Measurements from ENCODE around the gene IFT74.

IFT74 gene

GRCh38 chr9:26951794-26952193 lies 4.4 kb upstream of the IFT74 start:
- no peaks in the 10 kb centered on the region for H3K27me3 ChIP-seq (ENCODE audit: insufficient read depth, insufficient read length)
- H3K9ac ChIP-seq (ENCODE audit: insufficient read length, low read depth): no peak overlapping the region
- TF ChIP-seq YY1 (IDR thresholded peaks at IDR 0.05; ENCODE audit: insufficient read depth, insufficient read length) (no peak), ZNF274 (IDR thresholded peaks at IDR 0.05; ENCODE audit: low read depth, low read length) (no peak), SUZ12 (IDR thresholded peaks at IDR 0.05; ENCODE audit: extremely low read depth, insufficient read depth, insufficient read length) (no peak)
- H3K4me1 ChIP-seq (ENCODE audit: insufficient read depth, insufficient read length): peaks cover 2% of the 10 kb centered on the region
- H3K36me3 ChIP-seq (ENCODE audit: insufficient read depth, insufficient read length, low read length): no peaks in the 10 kb centered on the region
- DNase-seq (ENCODE audit: low read depth, low spot score): no peak
- no peaks in the 10 kb centered on the region for H3K9me3 ChIP-seq (ENCODE audit: insufficient read depth, low read length)
- H3K4me3 ChIP-seq (ENCODE audit: insufficient read length, low read depth): no peak overlapping the region

- Histone ChIP-seq H3K27me3 (ENCODE audit: insufficient read depth, insufficient read length) (no peaks in the 10 kb centered on the region), H3K36me3 (ENCODE audit: insufficient read depth, insufficient read length, low read length) (no peaks in the 10 kb centered on the region), H3K9me3 (ENCODE audit: insufficient read depth, low read length) (no peaks in the 10 kb centered on the region), H3K9ac (ENCODE audit: insufficient read length, low read depth) (no peak overlapping the region), H3K4me1 (ENCODE audit: insufficient read depth, insufficient read length) (peaks cover 2% of the 10 kb centered on the region), H3K4me3 (ENCODE audit: insufficient read length, low read depth) (no peak overlapping the region)
- TF ChIP-seq SUZ12 (IDR thresholded peaks at IDR 0.05; ENCODE audit: extremely low read depth, insufficient read depth, insufficient read length) (no peak), ZNF274 (IDR thresholded peaks at IDR 0.05; ENCODE audit: low read depth, low read length) (no peak), YY1 (IDR thresholded peaks at IDR 0.05; ENCODE audit: insufficient read depth, insufficient read length) (no peak)
- DNase-seq (ENCODE audit: low read depth, low spot score): no peak
Measured at GRCh38 chr9:26954050-26954508, 2.1 kb upstream of the IFT74 start.

GRCh38 chr9:26955222-26955903 lies 849 bp upstream of the IFT74 start:
- Histone ChIP-seq H3K4me3 (ENCODE audit: insufficient read length, low read depth) (peak overlapping the region; percentile 75), H3K9me3 (ENCODE audit: insufficient read depth, low read length) (no peaks in the 10 kb centered on the region), H3K27me3 (ENCODE audit: insufficient read depth, insufficient read length) (no peaks in the 10 kb centered on the region), H3K36me3 (ENCODE audit: insufficient read depth, insufficient read length, low read length) (no peaks in the 10 kb centered on the region), H3K4me1 (ENCODE audit: insufficient read depth, insufficient read length) (peaks cover 2% of the 10 kb centered on the region), H3K9ac (ENCODE audit: insufficient read length, low read depth) (peak overlapping the region; percentile 84)
- no peak for TF ChIP-seq SUZ12 (IDR thresholded peaks at IDR 0.05; ENCODE audit: extremely low read depth, insufficient read depth, insufficient read length)
- no peak for TF ChIP-seq YY1 (IDR thresholded peaks at IDR 0.05; ENCODE audit: insufficient read depth, insufficient read length)
- no peak for TF ChIP-seq ZNF274 (IDR thresholded peaks at IDR 0.05; ENCODE audit: low read depth, low read length)
- no peak for DNase-seq (ENCODE audit: low read depth, low spot score)

GRCh38 chr9:26956860-26957233 lies 635 bp downstream of the IFT74 start:
- Histone ChIP-seq H3K27me3 (ENCODE audit: insufficient read depth, insufficient read length) (no peaks in the 10 kb centered on the region), H3K36me3 (ENCODE audit: insufficient read depth, insufficient read length, low read length) (no peaks in the 10 kb centered on the region), H3K9me3 (ENCODE audit: insufficient read depth, low read length) (no peaks in the 10 kb centered on the region), H3K4me1 (ENCODE audit: insufficient read depth, insufficient read length) (peaks cover 2% of the 10 kb centered on the region), H3K4me3 (ENCODE audit: insufficient read length, low read depth) (peak overlapping the region; percentile 75), H3K9ac (ENCODE audit: insufficient read length, low read depth) (peak overlapping the region; percentile 84)
- TF ChIP-seq ZNF274 (IDR thresholded peaks at IDR 0.05; ENCODE audit: low read depth, low read length): no peak
- no peak for TF ChIP-seq SUZ12 (IDR thresholded peaks at IDR 0.05; ENCODE audit: extremely low read depth, insufficient read depth, insufficient read length)
- TF ChIP-seq YY1 (IDR thresholded peaks at IDR 0.05; ENCODE audit: insufficient read depth, insufficient read length): no peak
- DNase-seq (ENCODE audit: low read depth, low spot score): no peak

GRCh38 chr9:26971721-26972120 lies 15.5 kb downstream of the IFT74 start:
- TF ChIP-seq YY1 (IDR thresholded peaks at IDR 0.05; ENCODE audit: insufficient read depth, insufficient read length): no peak
- no peak for TF ChIP-seq ZNF274 (IDR thresholded peaks at IDR 0.05; ENCODE audit: low read depth, low read length)
- TF ChIP-seq SUZ12 (IDR thresholded peaks at IDR 0.05; ENCODE audit: extremely low read depth, insufficient read depth, insufficient read length): no peak
- Histone ChIP-seq H3K4me1 (ENCODE audit: insufficient read depth, insufficient read length) (no peaks in the 10 kb centered on the region), H3K9ac (ENCODE audit: insufficient read length, low read depth) (no peak overlapping the region), H3K36me3 (ENCODE audit: insufficient read depth, insufficient read length, low read length) (no peaks in the 10 kb centered on the region), H3K27me3 (ENCODE audit: insufficient read depth, insufficient read length) (no peaks in the 10 kb centered on the region), H3K4me3 (ENCODE audit: insufficient read length, low read depth) (no peak overlapping the region), H3K9me3 (ENCODE audit: insufficient read depth, low read length) (peaks cover 23% of the 10 kb centered on the region)
- DNase-seq (ENCODE audit: low read depth, low spot score): no peak

GRCh38 chr9:26973989-26974388 lies 17.8 kb downstream of the IFT74 start:
- no peaks in the 10 kb centered on the region for H3K27me3 ChIP-seq (ENCODE audit: insufficient read depth, insufficient read length)
- H3K9ac ChIP-seq (ENCODE audit: insufficient read length, low read depth): no peak overlapping the region
- H3K4me3 ChIP-seq (ENCODE audit: insufficient read length, low read depth): no peak overlapping the region
- H3K4me1 ChIP-seq (ENCODE audit: insufficient read depth, insufficient read length): no peaks in the 10 kb centered on the region
- TF ChIP-seq ZNF274 (IDR thresholded peaks at IDR 0.05; ENCODE audit: low read depth, low read length) (no peak), YY1 (IDR thresholded peaks at IDR 0.05; ENCODE audit: insufficient read depth, insufficient read length) (no peak), SUZ12 (IDR thresholded peaks at IDR 0.05; ENCODE audit: extremely low read depth, insufficient read depth, insufficient read length) (no peak)
- DNase-seq (ENCODE audit: low read depth, low spot score): no peak
- H3K9me3 ChIP-seq (ENCODE audit: insufficient read depth, low read length): peaks cover 25% of the 10 kb centered on the region
- H3K36me3 ChIP-seq (ENCODE audit: insufficient read depth, insufficient read length, low read length): peaks cover 4% of the 10 kb centered on the region

- Histone ChIP-seq H3K4me1 (ENCODE audit: insufficient read depth, insufficient read length) (no peaks in the 10 kb centered on the region), H3K9ac (ENCODE audit: insufficient read length, low read depth) (no peak overlapping the region), H3K36me3 (ENCODE audit: insufficient read depth, insufficient read length, low read length) (peaks cover 4% of the 10 kb centered on the region), H3K9me3 (ENCODE audit: insufficient read depth, low read length) (peaks cover 25% of the 10 kb centered on the region), H3K4me3 (ENCODE audit: insufficient read length, low read depth) (no peak overlapping the region), H3K27me3 (ENCODE audit: insufficient read depth, insufficient read length) (no peaks in the 10 kb centered on the region)
- no peak for DNase-seq (ENCODE audit: low read depth, low spot score)
- TF ChIP-seq SUZ12 (IDR thresholded peaks at IDR 0.05; ENCODE audit: extremely low read depth, insufficient read depth, insufficient read length) (no peak), YY1 (IDR thresholded peaks at IDR 0.05; ENCODE audit: insufficient read depth, insufficient read length) (no peak), ZNF274 (IDR thresholded peaks at IDR 0.05; ENCODE audit: low read depth, low read length) (no peak)
Measured at GRCh38 chr9:26974927-26975326, 18.7 kb downstream of the IFT74 start.
